Brain microvascular endothelial cell (primary cell): ENCODE data around the gene CDK17.

Source experiments
- DNase-seq: peaks from one replicate; pipeline ENCODE4 v3.0.0-alpha.2; 2020
- H3K27ac ChIP-seq: fragments of 250-450 bp; sonication (Bioruptor Pico); 2 replicates; pipeline ENCODE4 v1.5.1; 2020; ENCODE audit warnings: mild to moderate bottlenecking, moderate library complexity
- H3K27me3 ChIP-seq: fragments of 250-450 bp; sonication (Bioruptor Pico); replicated peaks from 2 replicates; pipeline ENCODE4 v1.5.1; 2020; ENCODE audit warnings: mild to moderate bottlenecking
- H3K36me3 ChIP-seq: fragments of 250-450 bp; sonication (Bioruptor Pico); replicated peaks from 2 replicates; pipeline ENCODE4 v1.5.1; 2020; ENCODE audit warnings: mild to moderate bottlenecking
- H3K4me3 ChIP-seq: 2 replicates; pipeline ENCODE4 v1.5.1; 2011; ENCODE audit warnings: low read depth, mild to moderate bottlenecking, control low read depth, low read length, moderate library complexity
- in situ Hi-C: cut with HindIII; loops from 2 replicates; pipeline ENCODE4 v1.10.0; 2017; ENCODE audit warnings: low sequenced_read_pairs, low pct_ligation_motif_present
- TF ChIP-seq, protein P1 (sequence below): IDR thresholded peaks from 2 replicates; pipeline ENCODE4 v1.5.1; 2011; ENCODE audit warnings: low read depth, mild to moderate bottlenecking, moderate library complexity, low read length, control low read depth, inconsistent platforms; ENCODE audit errors: missing control alignments

The CDK17 gene

DNA sequence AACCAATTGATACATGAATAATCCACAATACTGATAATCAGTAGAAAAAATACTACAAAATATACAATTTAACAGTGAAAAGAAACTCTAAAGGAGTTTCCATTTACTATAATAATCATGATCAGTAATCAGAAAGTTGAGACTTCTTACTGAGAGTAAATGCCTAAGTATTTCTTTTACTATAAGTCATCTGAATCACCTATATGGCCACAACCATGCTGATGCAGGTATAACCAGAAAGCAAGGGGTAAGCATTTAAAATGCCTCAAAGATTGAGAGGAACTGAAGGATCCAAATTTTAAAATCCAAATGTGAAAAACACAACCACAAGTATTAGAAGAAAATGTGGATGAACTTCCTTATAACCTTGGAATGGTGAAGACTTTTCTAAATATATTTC lies 23.4 kb downstream of the CDK17 start:
- H3K27me3 ChIP-seq: no peaks in the 10 kb centered on the region
- H3K36me3 ChIP-seq: no peaks in the 10 kb centered on the region
- in situ Hi-C loops: no loop called here
- TF ChIP-seq, protein P1, sequence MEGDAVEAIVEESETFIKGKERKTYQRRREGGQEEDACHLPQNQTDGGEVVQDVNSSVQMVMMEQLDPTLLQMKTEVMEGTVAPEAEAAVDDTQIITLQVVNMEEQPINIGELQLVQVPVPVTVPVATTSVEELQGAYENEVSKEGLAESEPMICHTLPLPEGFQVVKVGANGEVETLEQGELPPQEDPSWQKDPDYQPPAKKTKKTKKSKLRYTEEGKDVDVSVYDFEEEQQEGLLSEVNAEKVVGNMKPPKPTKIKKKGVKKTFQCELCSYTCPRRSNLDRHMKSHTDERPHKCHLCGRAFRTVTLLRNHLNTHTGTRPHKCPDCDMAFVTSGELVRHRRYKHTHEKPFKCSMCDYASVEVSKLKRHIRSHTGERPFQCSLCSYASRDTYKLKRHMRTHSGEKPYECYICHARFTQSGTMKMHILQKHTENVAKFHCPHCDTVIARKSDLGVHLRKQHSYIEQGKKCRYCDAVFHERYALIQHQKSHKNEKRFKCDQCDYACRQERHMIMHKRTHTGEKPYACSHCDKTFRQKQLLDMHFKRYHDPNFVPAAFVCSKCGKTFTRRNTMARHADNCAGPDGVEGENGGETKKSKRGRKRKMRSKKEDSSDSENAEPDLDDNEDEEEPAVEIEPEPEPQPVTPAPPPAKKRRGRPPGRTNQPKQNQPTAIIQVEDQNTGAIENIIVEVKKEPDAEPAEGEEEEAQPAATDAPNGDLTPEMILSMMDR: no peak
- no peak overlapping the region for H3K4me3 ChIP-seq
- no peak overlapping the region for H3K27ac ChIP-seq
- no peak for DNase-seq

DNA sequence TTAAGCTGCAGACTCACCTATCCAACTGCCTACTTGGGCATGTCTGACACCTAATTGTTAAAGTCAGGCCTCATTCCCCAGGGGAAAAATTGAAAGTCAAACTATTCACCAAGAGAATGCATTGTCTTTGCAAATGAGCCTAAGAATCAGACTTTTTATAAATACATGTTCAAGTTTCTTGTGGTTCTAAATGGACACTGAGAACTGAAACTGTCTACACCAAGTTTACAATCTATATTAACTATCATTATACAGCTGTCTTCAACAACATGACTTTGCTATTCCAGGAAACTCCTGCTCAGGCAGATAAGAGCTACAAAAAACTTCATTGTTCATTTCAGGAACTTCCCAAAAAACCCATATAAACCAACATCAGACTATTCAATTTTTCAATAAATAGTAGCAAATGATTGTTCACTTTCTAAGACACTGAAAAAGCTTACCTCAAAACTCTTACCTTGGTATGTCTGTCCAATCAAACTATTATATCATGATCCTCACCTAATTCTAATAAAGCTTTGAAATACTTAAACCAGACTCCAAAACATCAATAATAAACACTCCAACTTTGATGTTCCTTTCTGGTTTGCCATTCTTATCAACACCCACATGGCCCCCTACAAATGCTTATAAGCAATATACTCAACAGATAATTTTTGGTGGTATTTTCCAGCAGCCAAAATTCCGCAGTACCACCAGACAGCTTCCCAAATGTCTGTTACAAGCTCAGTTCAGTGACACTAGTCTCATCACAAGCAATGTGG lies 24.2 kb downstream of the CDK17 start:
- Histone ChIP-seq H3K27ac (no peak overlapping the region), H3K36me3 (no peaks in the 10 kb centered on the region), H3K27me3 (no peaks in the 10 kb centered on the region), H3K4me3 (no peak overlapping the region)
- no peak for DNase-seq
- in situ Hi-C loops: no loop called here
- TF ChIP-seq, protein P1: no peak

DNA sequence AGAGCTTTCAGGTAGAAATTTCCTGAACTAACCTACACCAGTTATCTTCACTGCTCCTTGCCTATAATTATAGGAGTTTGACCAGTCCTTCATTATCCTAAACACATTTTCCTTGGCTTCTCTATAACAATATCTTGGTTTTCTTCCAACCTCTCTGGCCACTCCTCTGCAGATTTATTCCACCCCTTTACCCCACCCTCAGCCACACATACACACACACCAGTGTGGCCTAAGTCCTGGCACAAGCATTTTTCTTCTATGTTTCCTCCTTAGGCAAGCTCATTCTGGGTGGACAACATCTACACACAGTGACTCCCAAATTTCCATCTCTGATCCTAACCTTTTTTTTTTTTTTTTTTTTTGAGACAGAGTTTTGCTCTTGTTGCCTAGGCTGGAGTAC lies 25.1 kb downstream of the CDK17 start:
- in situ Hi-C loops: no loop called here
- H3K4me3 ChIP-seq: no peak overlapping the region
- no peak for DNase-seq
- no peaks in the 10 kb centered on the region for H3K36me3 ChIP-seq
- TF ChIP-seq, protein P1: no peak
- no peak overlapping the region for H3K27ac ChIP-seq
- H3K27me3 ChIP-seq: no peaks in the 10 kb centered on the region

DNA sequence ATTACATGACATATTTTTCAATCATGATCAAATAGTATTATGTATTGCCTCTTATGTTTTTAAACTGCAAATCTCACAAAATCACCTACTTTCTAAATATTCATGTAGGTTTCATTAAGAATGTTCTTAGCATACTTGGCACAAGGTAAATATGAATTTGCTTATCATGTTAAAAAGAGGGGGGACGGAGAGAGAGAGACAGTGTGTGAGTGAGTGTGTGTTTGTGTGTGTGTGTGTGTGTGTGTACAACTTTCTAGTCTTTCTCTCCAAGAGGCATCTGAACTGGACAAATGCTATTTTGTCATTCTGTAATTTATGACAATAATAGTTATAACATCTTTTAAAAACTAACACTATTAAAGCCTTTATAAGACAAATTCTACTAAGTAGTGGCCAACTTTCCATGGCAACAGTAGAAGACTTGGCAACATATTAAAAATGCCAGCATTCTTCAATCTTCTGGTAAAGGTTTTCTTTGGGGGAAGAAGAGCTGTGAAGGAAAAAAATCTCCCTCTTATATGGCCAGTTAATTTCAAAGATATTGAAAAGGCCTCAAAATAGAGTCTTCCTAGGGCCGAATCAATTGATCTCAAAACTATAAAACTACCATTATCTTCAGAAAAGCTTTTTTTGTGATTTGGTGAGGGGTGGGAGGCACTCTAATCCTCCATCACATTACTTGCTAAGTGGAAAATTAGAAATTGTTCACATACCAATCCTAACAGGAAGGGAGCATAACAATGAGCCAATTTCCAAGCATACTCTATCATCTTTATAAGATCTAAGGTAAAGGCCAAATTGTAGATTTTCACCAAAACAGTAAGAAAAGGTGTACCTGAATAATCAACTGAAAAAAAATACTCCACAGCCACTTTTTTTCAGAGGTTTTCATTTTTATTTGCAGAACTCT lies 28.2 kb downstream of the CDK17 start:
- no peak overlapping the region for H3K4me3 ChIP-seq
- H3K27me3 ChIP-seq: no peaks in the 10 kb centered on the region
- DNase-seq: no peak
- TF ChIP-seq, protein P1: no peak
- H3K27ac ChIP-seq: no peak overlapping the region
- no peaks in the 10 kb centered on the region for H3K36me3 ChIP-seq
- in situ Hi-C loops: no loop called here

DNA sequence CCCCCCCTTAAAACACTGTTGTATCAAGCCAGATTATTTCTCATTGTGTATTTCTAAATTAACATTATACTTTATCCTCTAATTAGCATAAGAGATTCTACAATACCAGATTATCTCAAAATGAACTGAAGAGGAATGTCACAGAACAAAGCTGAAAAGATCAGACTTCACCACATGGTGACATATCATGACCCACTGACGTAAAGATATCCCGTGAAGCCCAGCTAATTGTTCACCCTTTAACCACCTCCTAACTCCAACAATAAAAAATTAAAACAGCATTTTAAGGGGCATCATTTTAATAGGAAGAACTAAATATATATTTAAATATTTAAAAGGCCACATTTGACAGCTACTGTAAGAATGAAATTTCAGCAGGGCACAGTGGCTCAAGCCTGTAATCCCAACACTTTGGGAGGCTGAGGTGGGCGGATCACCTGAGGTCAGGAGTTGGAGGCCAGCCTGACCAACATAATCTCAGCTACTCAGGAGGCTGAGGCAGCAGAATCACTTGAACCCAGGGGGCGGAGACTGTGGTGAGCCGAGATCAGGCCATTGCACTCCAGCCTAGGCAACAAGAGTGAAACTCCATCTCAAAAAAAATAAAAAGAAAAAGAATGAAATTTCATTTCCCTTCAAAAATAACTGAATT lies 29.0 kb downstream of the CDK17 start:
- TF ChIP-seq, protein P1: no peak
- Histone ChIP-seq H3K27me3 (no peaks in the 10 kb centered on the region), H3K4me3 (no peak overlapping the region), H3K36me3 (no peaks in the 10 kb centered on the region), H3K27ac (peak overlapping the region; percentile 16)
- in situ Hi-C loops: no loop called here
- DNase-seq: no peak
